Measurements from ENCODE around the gene PRF1.

Gene PRF1

DNA sequence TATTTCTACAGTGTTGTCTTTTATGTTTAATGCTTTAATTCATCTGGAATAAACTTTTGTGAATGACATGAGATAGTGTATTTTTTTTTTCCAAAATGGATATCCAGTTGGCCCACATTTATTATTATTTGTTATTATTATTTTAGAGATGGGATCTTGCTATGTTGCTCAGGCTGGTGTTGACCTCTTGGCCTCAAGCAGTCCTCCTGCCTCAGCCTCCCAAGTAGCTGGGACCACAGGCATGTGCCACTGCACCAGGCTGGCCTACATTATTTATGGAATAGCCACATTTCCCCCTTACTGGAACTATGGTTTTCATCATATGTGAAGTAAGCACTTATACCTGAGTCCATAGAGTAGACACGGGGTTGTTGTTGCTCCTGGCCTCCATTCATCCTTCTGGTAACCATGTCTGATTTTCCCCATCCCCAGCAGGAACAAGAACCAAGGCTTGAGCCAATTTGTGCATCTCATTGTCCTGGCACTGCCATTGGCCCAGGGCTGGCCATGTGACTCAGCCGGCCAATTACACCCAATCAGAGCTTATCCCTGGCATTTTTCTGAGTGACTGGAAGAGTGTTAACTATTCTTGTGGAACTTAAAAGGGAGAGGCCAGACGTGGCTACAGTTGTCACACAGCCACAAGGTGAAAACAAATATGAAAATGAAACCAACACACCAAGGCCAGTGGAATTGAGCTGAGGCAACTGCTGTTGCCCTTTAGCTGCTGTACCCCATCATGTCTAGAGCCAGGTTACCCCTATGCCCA lies 23.1 kb downstream of the PRF1 start:
- no peaks in the 10 kb centered on the region for H3K79me2 ChIP-seq (ENCODE audit: control insufficient read depth, low read length)
- no peaks in the 10 kb centered on the region for H3K9me3 ChIP-seq (ENCODE audit: control insufficient read depth, insufficient read depth, low read length)
- TF ChIP-seq, protein P1, sequence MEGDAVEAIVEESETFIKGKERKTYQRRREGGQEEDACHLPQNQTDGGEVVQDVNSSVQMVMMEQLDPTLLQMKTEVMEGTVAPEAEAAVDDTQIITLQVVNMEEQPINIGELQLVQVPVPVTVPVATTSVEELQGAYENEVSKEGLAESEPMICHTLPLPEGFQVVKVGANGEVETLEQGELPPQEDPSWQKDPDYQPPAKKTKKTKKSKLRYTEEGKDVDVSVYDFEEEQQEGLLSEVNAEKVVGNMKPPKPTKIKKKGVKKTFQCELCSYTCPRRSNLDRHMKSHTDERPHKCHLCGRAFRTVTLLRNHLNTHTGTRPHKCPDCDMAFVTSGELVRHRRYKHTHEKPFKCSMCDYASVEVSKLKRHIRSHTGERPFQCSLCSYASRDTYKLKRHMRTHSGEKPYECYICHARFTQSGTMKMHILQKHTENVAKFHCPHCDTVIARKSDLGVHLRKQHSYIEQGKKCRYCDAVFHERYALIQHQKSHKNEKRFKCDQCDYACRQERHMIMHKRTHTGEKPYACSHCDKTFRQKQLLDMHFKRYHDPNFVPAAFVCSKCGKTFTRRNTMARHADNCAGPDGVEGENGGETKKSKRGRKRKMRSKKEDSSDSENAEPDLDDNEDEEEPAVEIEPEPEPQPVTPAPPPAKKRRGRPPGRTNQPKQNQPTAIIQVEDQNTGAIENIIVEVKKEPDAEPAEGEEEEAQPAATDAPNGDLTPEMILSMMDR (IDR thresholded peaks at IDR 0.05; ENCODE audit: low read depth, low read length, poor library complexity, severe bottlenecking) = no peak
- no peak for TF ChIP-seq EZH2phosphoT487 (IDR thresholded peaks at IDR 0.05; ENCODE audit: borderline replicate concordance, low read length)
- peaks cover 2% of the 10 kb centered on the region; the same call in 1 of the 2 replicates for H3K27me3 ChIP-seq (ENCODE audit: control insufficient read depth, low read length)
- no peak overlapping the region for H3K4me2 ChIP-seq (ENCODE audit: low read length)
- H3K36me3 ChIP-seq (ENCODE audit: control insufficient read depth, low read length) = no peaks in the 10 kb centered on the region
- no peaks in the 10 kb centered on the region for H3K9me2 ChIP-seq (replicated peaks; ENCODE audit: control insufficient read depth, low read length)
- H4K20me1 ChIP-seq (ENCODE audit: control insufficient read depth, insufficient read depth, low read depth, low read length) = no peaks in the 10 kb centered on the region
- no peak overlapping the region for H3K27ac ChIP-seq (ENCODE audit: low read depth, low read length)
- H3F3A ChIP-seq (ENCODE audit: control insufficient read depth, insufficient read depth) = peaks cover 3% of the 10 kb centered on the region
- no peak overlapping the region for H3K4me3 ChIP-seq (ENCODE audit: low read length)
- peaks cover 37% of the 10 kb centered on the region for H3K4me1 ChIP-seq (ENCODE audit: control insufficient read depth, low read length)

DNA sequence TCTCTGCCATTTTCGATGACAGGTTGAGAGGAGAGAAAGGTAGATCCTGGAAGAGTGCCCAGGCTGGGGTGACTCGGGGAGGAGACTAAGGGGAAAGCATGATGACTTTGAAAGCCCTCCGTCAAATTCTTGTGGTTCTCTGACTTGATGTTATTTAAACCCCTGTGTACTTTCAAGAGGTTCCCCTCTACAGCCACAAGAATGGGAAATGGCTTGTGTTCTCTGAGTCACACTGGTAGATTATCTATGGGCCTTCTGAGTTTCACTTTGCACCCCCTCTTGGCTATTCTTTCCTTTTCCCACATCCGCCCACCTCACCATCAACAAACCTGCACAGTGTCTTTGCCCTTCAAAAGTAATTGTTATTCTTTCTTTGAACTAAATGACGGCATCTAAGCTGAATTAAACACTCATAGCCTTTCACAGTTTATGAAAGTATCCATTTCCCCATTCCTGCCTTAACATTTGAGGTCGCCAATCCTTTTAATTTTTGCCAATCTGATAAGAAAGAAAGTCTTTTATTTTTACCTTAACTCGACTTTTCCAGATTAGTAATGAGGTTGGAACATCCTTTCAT lies 24.1 kb downstream of the PRF1 start:
- H3K79me2 ChIP-seq (ENCODE audit: control insufficient read depth, low read length) = no peaks in the 10 kb centered on the region
- peaks cover 37% of the 10 kb centered on the region for H3K4me1 ChIP-seq (ENCODE audit: control insufficient read depth, low read length)
- peaks cover 3% of the 10 kb centered on the region for H3F3A ChIP-seq (ENCODE audit: control insufficient read depth, insufficient read depth)
- TF ChIP-seq, protein P1 (IDR thresholded peaks at IDR 0.05; ENCODE audit: low read depth, low read length, poor library complexity, severe bottlenecking) = no peak
- no peak for TF ChIP-seq EZH2phosphoT487 (IDR thresholded peaks at IDR 0.05; ENCODE audit: borderline replicate concordance, low read length)
- peaks cover 2% of the 10 kb centered on the region; the same call in 1 of the 2 replicates for H3K27me3 ChIP-seq (ENCODE audit: control insufficient read depth, low read length)
- H3K27ac ChIP-seq (ENCODE audit: low read depth, low read length) = no peak overlapping the region
- no peaks in the 10 kb centered on the region for H3K9me3 ChIP-seq (ENCODE audit: control insufficient read depth, insufficient read depth, low read length)
- no peaks in the 10 kb centered on the region for H4K20me1 ChIP-seq (ENCODE audit: control insufficient read depth, insufficient read depth, low read depth, low read length)
- no peak overlapping the region for H3K4me3 ChIP-seq (ENCODE audit: low read length)
- H3K36me3 ChIP-seq (ENCODE audit: control insufficient read depth, low read length) = no peaks in the 10 kb centered on the region
- H3K9me2 ChIP-seq (replicated peaks; ENCODE audit: control insufficient read depth, low read length) = no peaks in the 10 kb centered on the region
- peak overlapping the region; percentile 10; the same call in 1 of the 2 replicates for H3K4me2 ChIP-seq (ENCODE audit: low read length)

DNA sequence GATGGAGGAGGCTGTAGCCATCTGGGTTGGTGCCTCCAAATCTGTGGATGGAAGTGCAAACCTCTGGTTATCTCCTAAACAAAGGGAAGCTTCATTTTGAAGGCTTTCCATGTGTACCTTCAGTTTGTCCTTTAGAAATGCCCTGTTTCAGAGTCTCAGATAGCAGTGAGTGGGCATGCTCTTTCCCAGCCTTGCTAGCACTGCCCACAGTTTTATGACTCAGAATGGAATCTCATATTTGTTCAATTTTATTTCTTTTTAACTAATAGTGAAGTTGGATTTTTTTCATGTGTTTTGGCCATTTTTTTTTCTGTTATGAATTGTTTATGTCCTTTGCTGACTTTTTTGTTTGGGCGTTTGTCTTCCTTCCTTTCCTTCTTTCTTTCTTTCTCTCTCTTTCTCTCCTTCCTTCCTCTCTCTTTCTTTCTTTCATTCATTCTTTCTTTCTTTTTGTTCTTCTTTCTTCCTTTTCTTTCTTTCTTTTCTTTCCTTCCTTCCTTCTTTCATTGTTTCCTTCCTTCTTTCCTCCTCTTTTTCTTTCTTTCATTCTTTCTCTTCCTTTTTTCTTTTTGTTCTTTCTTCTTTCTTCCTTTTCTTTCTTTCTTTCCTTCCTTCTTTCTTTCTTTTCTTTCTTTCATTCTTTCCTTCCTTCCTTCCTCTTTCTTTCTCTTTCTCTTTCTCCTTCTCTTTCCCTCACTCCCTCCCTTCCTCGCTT lies 25.6 kb downstream of the PRF1 start:
- no peaks in the 10 kb centered on the region for H4K20me1 ChIP-seq (ENCODE audit: control insufficient read depth, insufficient read depth, low read depth, low read length)
- H3K79me2 ChIP-seq (ENCODE audit: control insufficient read depth, low read length) = no peaks in the 10 kb centered on the region
- H3K4me3 ChIP-seq (ENCODE audit: low read length) = peak overlapping the region; percentile 45
- H3K27ac ChIP-seq (ENCODE audit: low read depth, low read length) = peak overlapping the region; percentile 58
- H3K27me3 ChIP-seq (ENCODE audit: control insufficient read depth, low read length) = no peaks in the 10 kb centered on the region
- peak overlapping the region; percentile 74 for H3K4me2 ChIP-seq (ENCODE audit: low read length)
- H3K9me2 ChIP-seq (replicated peaks; ENCODE audit: control insufficient read depth, low read length) = no peaks in the 10 kb centered on the region
- TF ChIP-seq, protein P1 (IDR thresholded peaks at IDR 0.05; ENCODE audit: low read depth, low read length, poor library complexity, severe bottlenecking) = no peak
- TF ChIP-seq EZH2phosphoT487 (IDR thresholded peaks at IDR 0.05; ENCODE audit: borderline replicate concordance, low read length) = no peak
- no peaks in the 10 kb centered on the region for H3K9me3 ChIP-seq (ENCODE audit: control insufficient read depth, insufficient read depth, low read length)
- H3K36me3 ChIP-seq (ENCODE audit: control insufficient read depth, low read length) = no peaks in the 10 kb centered on the region
- H3K4me1 ChIP-seq (ENCODE audit: control insufficient read depth, low read length) = peaks cover 37% of the 10 kb centered on the region
- peaks cover 3% of the 10 kb centered on the region for H3F3A ChIP-seq (ENCODE audit: control insufficient read depth, insufficient read depth)

All from DOHH2 (cell line).